CD4-positive, alpha-beta T cell treated with Interleukin-21 for 1 hour (primary cell): ENCODE results near the gene RLIM.

Experiments
- DNase-seq: peaks from one replicate; pipeline ENCODE4 v3.0.0-alpha.2; 2020

Gene RLIM

DNA sequence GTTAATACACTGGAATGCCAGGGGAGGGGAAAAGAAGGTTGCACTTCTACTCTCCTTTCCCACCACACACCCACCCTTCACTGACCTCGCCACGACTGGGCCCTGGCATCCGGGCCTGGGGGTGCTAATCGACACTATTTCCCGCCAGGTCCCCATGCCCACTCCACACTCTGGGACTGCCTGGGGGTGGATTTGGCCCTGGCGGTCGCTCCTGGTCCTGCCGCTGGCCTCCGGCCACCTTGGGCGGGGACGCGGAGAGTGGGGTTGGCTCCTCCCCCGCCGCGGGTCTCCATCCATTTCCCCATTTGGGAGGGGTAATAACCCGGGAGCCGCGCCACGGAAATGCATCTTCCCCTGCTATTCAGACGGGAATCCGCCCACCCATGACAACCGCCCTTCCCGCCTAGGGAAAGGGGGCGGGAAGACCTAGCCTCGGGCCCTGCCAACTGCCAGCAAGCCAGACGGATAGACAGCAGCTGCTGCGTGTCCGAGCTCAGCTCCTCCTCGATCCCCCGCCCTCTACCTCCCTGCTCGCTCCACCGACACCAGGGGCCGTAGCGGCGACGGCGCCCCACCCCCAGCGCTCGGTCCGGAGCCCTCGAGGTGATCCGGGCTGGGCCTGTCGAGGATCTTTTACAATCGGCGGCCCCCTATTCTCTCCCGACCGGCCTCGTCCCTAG, 78.1 kb downstream of the RLIM start:
- DNase-seq = peak; percentile 24

DNA sequence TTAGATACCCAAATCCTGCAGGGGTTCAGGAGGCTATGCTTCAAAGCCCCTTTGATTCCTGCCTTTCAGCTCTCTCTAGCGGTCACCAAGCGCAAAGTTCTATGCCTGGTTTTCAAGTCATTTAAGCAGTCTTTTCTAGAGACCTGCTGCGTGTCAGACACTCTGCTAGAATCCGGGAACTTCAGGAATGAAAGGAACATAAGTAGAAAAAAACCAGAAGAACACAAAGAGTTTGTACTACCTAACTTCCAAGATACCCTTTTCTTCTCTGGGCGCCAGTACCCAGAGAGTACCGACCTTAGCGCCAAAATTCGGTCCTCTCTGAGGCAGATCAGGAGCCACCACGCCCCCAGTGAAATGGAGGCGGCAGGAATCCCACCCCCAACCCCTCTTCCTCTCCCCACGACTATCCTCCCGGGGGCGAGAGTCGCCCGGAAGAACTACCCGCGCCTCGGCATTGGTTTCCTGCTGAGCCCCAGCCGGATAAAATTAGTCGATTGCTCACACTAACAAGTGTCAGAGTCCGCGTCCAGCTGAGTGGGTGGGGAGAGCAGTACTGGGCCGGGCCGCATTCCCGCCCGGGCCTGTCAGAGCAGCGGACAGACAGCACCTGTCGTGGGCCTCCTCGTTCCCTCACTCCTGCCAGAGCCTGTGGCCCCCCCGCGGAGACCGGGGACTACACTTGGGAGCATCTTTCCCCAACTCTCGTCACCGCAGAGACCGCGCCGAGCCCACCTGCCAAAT, 78.8 kb downstream of the RLIM start:
- peak; percentile 33 for DNase-seq
